HepG2 (cell line): ENCODE data around the gene NCKAP1. TPM values are rescaled to one million over a fixed set of nuclear protein-coding genes. Genes with fewer than 3 reads are reported as not detected.

Experiments used
- CBFB ChIP-seq: sonication (generic); formaldehyde crosslinking; IDR thresholded peaks from 2 replicates; pipeline ENCODE4 v1.4.0; 2020; ENCODE audit warnings: missing genetic modification reagents
- CBX5 ChIP-seq: sonication (generic); formaldehyde crosslinking; IDR thresholded peaks from 2 replicates; pipeline ENCODE4 v1.4.0; 2020; ENCODE audit warnings: missing genetic modification reagents, borderline replicate concordance
- EHMT2 ChIP-seq: fragments of 200-600 bp; sonication (generic); IDR thresholded peaks from 2 replicates; pipeline ENCODE4 v1.7.0; 2017; ENCODE audit warnings: antibody characterized with exemption, low read depth, low read length, borderline replicate concordance
- FLYWCH1 ChIP-seq: sonication (generic); formaldehyde crosslinking; IDR thresholded peaks from 2 replicates; pipeline ENCODE4 v1.8.1; 2023; ENCODE audit warnings: mild to moderate bottlenecking, missing genetic modification reagents
- KMT2A ChIP-seq: sonication (generic); formaldehyde crosslinking; IDR thresholded peaks from 2 replicates; pipeline ENCODE4 v1.4.0; 2020; ENCODE audit warnings: missing genetic modification reagents
- MED1 ChIP-seq: sonication (generic); formaldehyde crosslinking; IDR thresholded peaks from 2 replicates; pipeline ENCODE4 v1.4.0; 2020; ENCODE audit warnings: missing genetic modification reagents
- MYNN ChIP-seq: sonication (generic); formaldehyde crosslinking; IDR thresholded peaks from 2 replicates; pipeline ENCODE4 v1.4.0; 2020; ENCODE audit warnings: mild to moderate bottlenecking, low read depth, missing genetic modification reagents
- ONECUT2 ChIP-seq: sonication (generic); formaldehyde crosslinking; IDR thresholded peaks from 2 replicates; pipeline ENCODE4 v1.4.0; 2020; ENCODE audit warnings: missing genetic modification reagents
- RXRB ChIP-seq: IDR thresholded peaks from 2 replicates; pipeline ENCODE4 v1.6.1; 2016; ENCODE audit warnings: borderline replicate concordance, missing genetic modification reagents, missing compliant biosample characterization
- U2AF2 ChIP-seq: fragments of 200-400 bp; formaldehyde crosslinking; IDR thresholded peaks from 2 replicates; pipeline ENCODE4 v1.6.1; 2017; ENCODE audit warnings: low read depth, mild to moderate bottlenecking, low read length
- ZNF331 ChIP-seq: sonication (generic); formaldehyde crosslinking; IDR thresholded peaks from 2 replicates; pipeline ENCODE4 v1.4.0; 2020; ENCODE audit warnings: missing genetic modification reagents
- ZNF790 ChIP-seq: sonication (generic); formaldehyde crosslinking; IDR thresholded peaks from 2 replicates; pipeline ENCODE4 v1.8.0; 2022; ENCODE audit warnings: missing genetic modification reagents, mild to moderate bottlenecking, borderline replicate concordance
- polyA plus RNA-seq, 8 experiments: library from polyadenylated mRNA; depleted of rRNA in 3 of 8; stranded (reverse) in 7 of 8; unstranded in 1 of 8; fragments of >200 nt; fragmentation: Illumina TruSeq in 4 of 8; extraction: Trizol in 4 of 8; gene quantifications; 2 replicates each; pipeline versions ENCODE4 v1.2.1 to v1.2.3, GENCODE V29; 2011 to 2016; ENCODE audit warnings: low read depth in 4 of 8, missing spikeins in 1 of 8, mixed read lengths in 1 of 8; ENCODE audit not compliant: insufficient read depth in 1 of 8
- total RNA-seq, 5 experiments: library from RNA; depleted of rRNA; stranded (reverse); fragments of >200 nt; fragmentation: Illumina TruSeq; extraction: Trizol; gene quantifications; 2 replicates each; pipeline ENCODE4 v1.2.3, GENCODE V29; 2016; ENCODE audit warnings: low read depth in 1 of 5
- TF ChIP-seq, protein P1 (sequence below): IDR thresholded peaks from 2 replicates; pipeline ENCODE4 v1.4.0; 2020; ENCODE audit warnings: mild to moderate bottlenecking, missing genetic modification reagents
- TF ChIP-seq, protein P2 (sequence below): sonication (generic); formaldehyde crosslinking; conservative IDR thresholded peaks from 2 replicates; pipeline ENCODE4 v1.4.0; 2020; ENCODE audit warnings: missing genetic modification reagents
- TF ChIP-seq, protein P3 (sequence below): sonication (generic); formaldehyde crosslinking; IDR thresholded peaks from 2 replicates; pipeline ENCODE4 v1.4.0; 2020; ENCODE audit warnings: mild to moderate bottlenecking, missing genetic modification reagents
- TF ChIP-seq, protein P4 (sequence below): sonication (generic); formaldehyde crosslinking; IDR thresholded peaks from 2 replicates; pipeline ENCODE4 v1.5.1; 2020; ENCODE audit warnings: missing genetic modification reagents, mild to moderate bottlenecking, borderline replicate concordance
- TF ChIP-seq, protein P5 (sequence below): sonication (generic); formaldehyde crosslinking; IDR thresholded peaks from 2 replicates; pipeline ENCODE4 v1.4.0; 2020; ENCODE audit warnings: missing genetic modification reagents, low read depth, mild to moderate bottlenecking, borderline replicate concordance
- TF ChIP-seq, protein P6 (sequence below): sonication (generic); formaldehyde crosslinking; IDR thresholded peaks from 2 replicates; pipeline ENCODE4 v1.4.0; 2020; ENCODE audit warnings: mild to moderate bottlenecking, missing genetic modification reagents

Gene NCKAP1
- total and polyA plus RNA-seq, 2 of the 13 experiments (the other 11 are each of a cell fraction or from before 2014, with no cell fraction given): 72.1 to 96.3 TPM

DNA sequence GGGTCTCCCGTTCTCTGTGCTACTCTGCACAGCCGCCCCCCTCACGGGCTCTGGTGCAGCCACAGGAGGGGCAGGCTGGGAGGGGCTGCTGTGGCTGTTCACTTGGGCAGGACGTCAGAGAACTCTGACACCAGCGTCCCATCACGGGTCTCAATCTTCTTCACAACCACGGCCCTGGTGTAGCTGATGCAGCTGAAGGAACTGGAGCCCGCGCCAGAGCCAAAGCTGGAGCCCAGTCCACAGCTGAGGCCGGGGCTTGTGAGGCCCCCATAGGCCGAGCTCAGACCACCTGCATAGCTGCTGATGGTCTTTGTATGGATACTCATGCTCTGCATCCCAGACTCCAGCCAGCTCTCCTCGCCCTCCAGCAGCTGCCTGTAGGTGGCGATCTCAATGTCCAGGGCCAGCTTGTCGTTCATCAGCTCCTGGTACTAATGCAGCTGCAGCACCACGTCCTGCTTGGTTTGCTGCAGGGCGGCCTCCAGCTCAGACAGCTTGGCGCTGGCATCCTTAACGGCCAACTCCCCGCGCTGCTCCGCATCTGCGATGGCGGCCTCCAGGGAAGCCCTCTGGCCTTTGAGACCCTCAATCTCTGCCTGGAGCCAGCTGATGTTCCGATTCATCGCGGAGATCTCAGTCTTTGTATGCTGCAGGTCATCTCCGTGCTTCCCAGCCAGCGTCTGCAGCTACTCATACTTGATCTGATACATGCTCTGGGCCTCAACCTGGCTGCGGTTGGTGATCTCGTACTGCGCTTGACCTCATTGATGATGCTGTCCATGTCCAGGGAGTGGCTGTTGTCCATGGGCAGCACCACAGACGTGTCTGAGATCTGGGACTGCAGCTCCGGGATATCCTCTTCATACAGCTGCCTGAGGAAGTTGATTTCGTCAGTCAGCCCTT, 32.9 kb upstream of the NCKAP1 start (continued):
- TF ChIP-seq, protein P1, sequence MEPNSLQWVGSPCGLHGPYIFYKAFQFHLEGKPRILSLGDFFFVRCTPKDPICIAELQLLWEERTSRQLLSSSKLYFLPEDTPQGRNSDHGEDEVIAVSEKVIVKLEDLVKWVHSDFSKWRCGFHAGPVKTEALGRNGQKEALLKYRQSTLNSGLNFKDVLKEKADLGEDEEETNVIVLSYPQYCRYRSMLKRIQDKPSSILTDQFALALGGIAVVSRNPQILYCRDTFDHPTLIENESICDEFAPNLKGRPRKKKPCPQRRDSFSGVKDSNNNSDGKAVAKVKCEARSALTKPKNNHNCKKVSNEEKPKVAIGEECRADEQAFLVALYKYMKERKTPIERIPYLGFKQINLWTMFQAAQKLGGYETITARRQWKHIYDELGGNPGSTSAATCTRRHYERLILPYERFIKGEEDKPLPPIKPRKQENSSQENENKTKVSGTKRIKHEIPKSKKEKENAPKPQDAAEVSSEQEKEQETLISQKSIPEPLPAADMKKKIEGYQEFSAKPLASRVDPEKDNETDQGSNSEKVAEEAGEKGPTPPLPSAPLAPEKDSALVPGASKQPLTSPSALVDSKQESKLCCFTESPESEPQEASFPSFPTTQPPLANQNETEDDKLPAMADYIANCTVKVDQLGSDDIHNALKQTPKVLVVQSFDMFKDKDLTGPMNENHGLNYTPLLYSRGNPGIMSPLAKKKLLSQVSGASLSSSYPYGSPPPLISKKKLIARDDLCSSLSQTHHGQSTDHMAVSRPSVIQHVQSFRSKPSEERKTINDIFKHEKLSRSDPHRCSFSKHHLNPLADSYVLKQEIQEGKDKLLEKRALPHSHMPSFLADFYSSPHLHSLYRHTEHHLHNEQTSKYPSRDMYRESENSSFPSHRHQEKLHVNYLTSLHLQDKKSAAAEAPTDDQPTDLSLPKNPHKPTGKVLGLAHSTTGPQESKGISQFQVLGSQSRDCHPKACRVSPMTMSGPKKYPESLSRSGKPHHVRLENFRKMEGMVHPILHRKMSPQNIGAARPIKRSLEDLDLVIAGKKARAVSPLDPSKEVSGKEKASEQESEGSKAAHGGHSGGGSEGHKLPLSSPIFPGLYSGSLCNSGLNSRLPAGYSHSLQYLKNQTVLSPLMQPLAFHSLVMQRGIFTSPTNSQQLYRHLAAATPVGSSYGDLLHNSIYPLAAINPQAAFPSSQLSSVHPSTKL (CRISPR knock-in tag): peak; percentile 56; the same call in 1 of the 2 replicates
- TF ChIP-seq, protein P2, sequence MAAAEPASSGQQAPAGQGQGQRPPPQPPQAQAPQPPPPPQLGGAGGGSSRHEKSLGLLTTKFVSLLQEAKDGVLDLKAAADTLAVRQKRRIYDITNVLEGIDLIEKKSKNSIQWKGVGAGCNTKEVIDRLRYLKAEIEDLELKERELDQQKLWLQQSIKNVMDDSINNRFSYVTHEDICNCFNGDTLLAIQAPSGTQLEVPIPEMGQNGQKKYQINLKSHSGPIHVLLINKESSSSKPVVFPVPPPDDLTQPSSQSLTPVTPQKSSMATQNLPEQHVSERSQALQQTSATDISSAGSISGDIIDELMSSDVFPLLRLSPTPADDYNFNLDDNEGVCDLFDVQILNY (CRISPR knock-in tag): no peak
- TF ChIP-seq, protein P3, sequence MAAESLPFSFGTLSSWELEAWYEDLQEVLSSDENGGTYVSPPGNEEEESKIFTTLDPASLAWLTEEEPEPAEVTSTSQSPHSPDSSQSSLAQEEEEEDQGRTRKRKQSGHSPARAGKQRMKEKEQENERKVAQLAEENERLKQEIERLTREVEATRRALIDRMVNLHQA (CRISPR knock-in tag): no peak
- TF ChIP-seq ONECUT2 (no peak), ZNF790 (CRISPR knock-in tag) (no peak), EHMT2 (no peak), ZNF331 (0 out of 2 replicates have a peak, but pooled peaks have one; percentile 66), MED1 (CRISPR knock-in tag) (no peak), KMT2A (CRISPR knock-in tag) (0 out of 2 replicates have a peak, but pooled peaks have one; percentile 24), MYNN (CRISPR knock-in tag) (no peak), CBX5 (CRISPR knock-in tag) (peak; percentile 80; the same call in 1 of the 2 replicates), CBFB (CRISPR knock-in tag) (0 out of 2 replicates have a peak, but pooled peaks have one; percentile 34), RXRB (CRISPR knock-in tag) (peak; percentile 28; the same call in 1 of the 2 replicates), FLYWCH1 (CRISPR knock-in tag) (no peak), U2AF2 (no peak)
- TF ChIP-seq, protein P4, sequence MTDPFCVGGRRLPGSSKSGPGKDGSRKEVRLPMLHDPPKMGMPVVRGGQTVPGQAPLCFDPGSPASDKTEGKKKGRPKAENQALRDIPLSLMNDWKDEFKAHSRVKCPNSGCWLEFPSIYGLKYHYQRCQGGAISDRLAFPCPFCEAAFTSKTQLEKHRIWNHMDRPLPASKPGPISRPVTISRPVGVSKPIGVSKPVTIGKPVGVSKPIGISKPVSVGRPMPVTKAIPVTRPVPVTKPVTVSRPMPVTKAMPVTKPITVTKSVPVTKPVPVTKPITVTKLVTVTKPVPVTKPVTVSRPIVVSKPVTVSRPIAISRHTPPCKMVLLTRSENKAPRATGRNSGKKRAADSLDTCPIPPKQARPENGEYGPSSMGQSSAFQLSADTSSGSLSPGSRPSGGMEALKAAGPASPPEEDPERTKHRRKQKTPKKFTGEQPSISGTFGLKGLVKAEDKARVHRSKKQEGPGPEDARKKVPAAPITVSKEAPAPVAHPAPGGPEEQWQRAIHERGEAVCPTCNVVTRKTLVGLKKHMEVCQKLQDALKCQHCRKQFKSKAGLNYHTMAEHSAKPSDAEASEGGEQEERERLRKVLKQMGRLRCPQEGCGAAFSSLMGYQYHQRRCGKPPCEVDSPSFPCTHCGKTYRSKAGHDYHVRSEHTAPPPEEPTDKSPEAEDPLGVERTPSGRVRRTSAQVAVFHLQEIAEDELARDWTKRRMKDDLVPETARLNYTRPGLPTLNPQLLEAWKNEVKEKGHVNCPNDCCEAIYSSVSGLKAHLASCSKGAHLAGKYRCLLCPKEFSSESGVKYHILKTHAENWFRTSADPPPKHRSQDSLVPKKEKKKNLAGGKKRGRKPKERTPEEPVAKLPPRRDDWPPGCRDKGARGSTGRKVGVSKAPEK: no peak
- TF ChIP-seq, protein P5, sequence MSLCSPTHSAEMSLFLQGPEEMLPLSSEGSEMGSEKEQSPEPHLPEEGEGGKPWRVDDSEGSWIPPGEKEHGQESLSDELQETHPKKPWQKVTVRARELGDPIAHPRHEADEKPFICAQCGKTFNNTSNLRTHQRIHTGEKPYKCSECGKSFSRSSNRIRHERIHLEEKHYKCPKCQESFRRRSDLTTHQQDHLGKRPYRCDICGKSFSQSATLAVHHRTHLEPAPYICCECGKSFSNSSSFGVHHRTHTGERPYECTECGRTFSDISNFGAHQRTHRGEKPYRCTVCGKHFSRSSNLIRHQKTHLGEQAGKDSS (CRISPR knock-in tag): peak; percentile 33; the same call in 1 of the 2 replicates
- TF ChIP-seq, protein P6, sequence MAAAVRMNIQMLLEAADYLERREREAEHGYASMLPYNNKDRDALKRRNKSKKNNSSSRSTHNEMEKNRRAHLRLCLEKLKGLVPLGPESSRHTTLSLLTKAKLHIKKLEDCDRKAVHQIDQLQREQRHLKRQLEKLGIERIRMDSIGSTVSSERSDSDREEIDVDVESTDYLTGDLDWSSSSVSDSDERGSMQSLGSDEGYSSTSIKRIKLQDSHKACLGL (CRISPR knock-in tag): peak; percentile 66; the same call in 1 of the 2 replicates
